IMR-90 (cell line): ENCODE results near the gene MB. TPM values are rescaled to one million over a fixed set of nuclear protein-coding genes. Genes with fewer than 3 reads are reported as not detected.

Experiments
- ATAC-seq: fragments of 200-7000 bp; cut with Tn5 transposase; 2 replicates; pipeline ENCODE4 v1.9.1; 2020; ENCODE audit warnings: low read depth, mild to moderate bottlenecking, moderate library complexity
- BruUV-seq: library from RNA; stranded (reverse); fragments of 400-500 nt; replicated peaks from 2 replicates; lab custom pipeline; 2021; lab: Mats Ljungman, UMichigan
- CTCF ChIA-PET: fragments of 300-600 bp; formaldehyde crosslinking; extraction: SDS; loops from one replicate; lab custom pipeline; 2021; ENCODE audit warnings: antibody characterized with exemption; lab: Yijun Ruan, JAX
- POLR2A ChIA-PET: fragments of 300-600 bp; sonication (Branson Sonifier 250); formaldehyde crosslinking; loops from one replicate; lab custom pipeline; 2022; ENCODE audit warnings: antibody characterized with exemption; ENCODE audit not compliant: unreplicated experiment; lab: Charles Lee
- DNase-seq: peaks from one replicate; pipeline ENCODE4 v3.0.0; 2013
- H2AFZ ChIP-seq: replicated peaks from 2 replicates; pipeline ENCODE3; 2013; ENCODE audit warnings: low read length, mild to moderate bottlenecking; ENCODE audit not compliant: poor library complexity
- H2AK5ac ChIP-seq: 2 replicates; pipeline ENCODE4 v1.6.1; 2013; ENCODE audit warnings: low read depth, low read length, inconsistent platforms
- H2AK9ac ChIP-seq: replicated peaks from 2 replicates; pipeline ENCODE3; 2013; ENCODE audit warnings: mild to moderate bottlenecking, low read depth, low read length, moderate library complexity; ENCODE audit not compliant: poor library complexity
- H2BK120ac ChIP-seq: 2 replicates; pipeline ENCODE4 v1.6.1; 2013; ENCODE audit warnings: low read depth, low read length, inconsistent platforms
- H2BK15ac ChIP-seq: 3 replicates; pipeline ENCODE4 v1.6.1; 2013; ENCODE audit warnings: low read depth, low read length, inconsistent platforms
- H2BK20ac ChIP-seq: 2 replicates; pipeline ENCODE4 v1.6.1; 2013; ENCODE audit warnings: low read depth, mild to moderate bottlenecking, inconsistent platforms, low read length, moderate library complexity
- H2BK5ac ChIP-seq: 2 replicates; pipeline ENCODE4 v1.6.1; 2013; ENCODE audit warnings: mild to moderate bottlenecking, low read depth, low read length, inconsistent platforms; ENCODE audit not compliant: poor library complexity, severe bottlenecking
- H3K14ac ChIP-seq: replicated peaks from 2 replicates; pipeline ENCODE4 v1.6.1; 2013; ENCODE audit warnings: low read depth, low read length, inconsistent platforms
- H3K18ac ChIP-seq: 2 replicates; pipeline ENCODE4 v1.6.1; 2013; ENCODE audit warnings: low read depth, low read length, control low read depth
- H3K23ac ChIP-seq: 2 replicates; pipeline ENCODE4 v1.6.1; 2013; ENCODE audit warnings: low read depth, low read length, inconsistent platforms
- H3K27ac ChIP-seq: 2 replicates; pipeline ENCODE4 v1.5.1; 2013; ENCODE audit warnings: mild to moderate bottlenecking, control low read depth, low read length; ENCODE audit not compliant: insufficient read depth
- H3K27me3 ChIP-seq: 2 replicates; pipeline ENCODE4 v1.6.1; 2013; ENCODE audit warnings: low read length; ENCODE audit not compliant: control insufficient read depth, insufficient read depth
- H3K36me3 ChIP-seq: 2 replicates; pipeline ENCODE4 v1.6.1; 2013; ENCODE audit warnings: low read length, mixed read lengths; ENCODE audit not compliant: control insufficient read depth, insufficient read depth
- H3K4ac ChIP-seq: 2 replicates; pipeline ENCODE4 v1.6.1; 2013; ENCODE audit warnings: low read depth, low read length, inconsistent platforms
- H3K4me1 ChIP-seq: 2 replicates; pipeline ENCODE4 v1.6.1; 2013; ENCODE audit warnings: low read length, mixed read lengths; ENCODE audit not compliant: control insufficient read depth, insufficient read depth
- H3K4me2 ChIP-seq: 2 replicates; pipeline ENCODE4 v1.6.1; 2013; ENCODE audit warnings: low read depth, mild to moderate bottlenecking, control low read depth, low read length, moderate library complexity
- H3K4me3 ChIP-seq: 2 replicates; pipeline ENCODE4 v1.5.1; 2013; ENCODE audit warnings: low read depth, mild to moderate bottlenecking, control low read depth, low read length, moderate library complexity; ENCODE audit not compliant: insufficient read depth
- H3K56ac ChIP-seq: 2 replicates; pipeline ENCODE4 v1.6.1; 2013; ENCODE audit warnings: low read length, inconsistent platforms; ENCODE audit not compliant: insufficient read depth; ENCODE audit errors: extremely low read depth
- H3K79me1 ChIP-seq, 2 experiments: 2 replicates each; pipeline ENCODE4 v1.6.1; 2013; ENCODE audit warnings: low read length in 2 of 2, inconsistent platforms in 1 of 2, low read depth in 1 of 2
- H3K9ac ChIP-seq: 2 replicates; pipeline ENCODE4 v1.6.1; 2013; ENCODE audit warnings: low read depth, low read length, control low read depth
- H3K9me1 ChIP-seq: 2 replicates; pipeline ENCODE4 v1.6.1; 2013; ENCODE audit warnings: low read length, inconsistent platforms; ENCODE audit not compliant: insufficient read depth
- H3K9me3 ChIP-seq: 2 replicates; pipeline ENCODE4 v1.6.1; 2013; ENCODE audit warnings: low read length; ENCODE audit not compliant: control insufficient read depth, insufficient read depth
- H4K20me1 ChIP-seq: 2 replicates; pipeline ENCODE4 v1.6.1; 2013; ENCODE audit warnings: low read length, inconsistent platforms; ENCODE audit not compliant: insufficient read depth
- H4K5ac ChIP-seq: 2 replicates; pipeline ENCODE4 v1.6.1; 2013; ENCODE audit warnings: mild to moderate bottlenecking, low read depth, low read length, control low read depth
- H4K8ac ChIP-seq, 2 experiments: 2 replicates each; pipeline ENCODE4 v1.6.1; 2013; ENCODE audit warnings: low read depth in 2 of 2, low read length in 2 of 2, control low read depth in 1 of 2, inconsistent platforms in 1 of 2
- H4K91ac ChIP-seq: 2 replicates; pipeline ENCODE4 v1.6.1; 2013; ENCODE audit warnings: low read depth, low read length, inconsistent platforms; ENCODE audit not compliant: insufficient read depth
- ELK1 ChIP-seq: fragments of 150-350 bp; IDR thresholded peaks from 2 replicates; pipeline ENCODE4 v1.6.1; 2016; ENCODE audit warnings: low read depth, mild to moderate bottlenecking, low read length, moderate library complexity, borderline replicate concordance
- RAD21 ChIP-seq: IDR thresholded peaks from 2 replicates; pipeline ENCODE4 v1.6.1; 2012; ENCODE audit warnings: low read length, improper control_type of control experiment
- RCOR1 ChIP-seq: IDR thresholded peaks from 2 replicates; pipeline ENCODE4 v1.6.1; 2012; ENCODE audit warnings: mild to moderate bottlenecking, low read length, improper control_type of control experiment; ENCODE audit not compliant: insufficient replicate concordance
- WGBS, 2 experiments: methylation state at CpG; one replicate each; pipeline versions ENCODE4 v1.1.5 to v1.1.7; 2013; ENCODE audit warnings: missing lambda C conversion rate in 2 of 2; ENCODE audit not compliant: insufficient read length in 1 of 2; ENCODE audit errors: extremely low coverage in 2 of 2; 5-methylcytosine and 5-hydroxymethylcytosine counted together
- dilution Hi-C: fragments of 300-500 bp; cut with HindIII; formaldehyde crosslinking; loops from one replicate; pipeline ENCODE4 v1.14.3; 2018; ENCODE audit warnings: low sequenced_read_pairs; ENCODE audit not compliant: unreplicated experiment
- in situ Hi-C: fragments of 300-500 bp; cut with MboI; formaldehyde crosslinking; loops from 3 replicates; pipeline ENCODE4 v1.14.3; 2019; ENCODE audit warnings: low sequenced_read_pairs, inconsistent platforms, mixed read lengths
- intact Hi-C: fragments of 100-400 bp; cut with micrococcal nuclease; formaldehyde crosslinking; loops from 2 replicates; pipeline ENCODE4 v1.10.0; 2022
- polyA plus RNA-seq, 3 experiments: library from polyadenylated mRNA; depleted of rRNA; stranded (reverse); fragments of >200 nt; gene quantifications; 2 replicates each; pipeline ENCODE4 v1.2.3, GENCODE V29; 2012; ENCODE audit warnings: low replicate concordance in 1 of 3
- total RNA-seq: library from RNA; depleted of rRNA; stranded (reverse); fragments of >200 nt; gene quantifications from 2 replicates; pipeline ENCODE4 v1.2.3, GENCODE V29; 2012

MB gene
- total and polyA plus RNA-seq, 2 of the 4 experiments (the other 2 are of a cell fraction), result not detected

- 100% methylated on average over 2 of the region's 5 CpGs; no CpG with 5 or more reads in 1 of the 2 experiments for WGBS, 2 experiments
- no peaks in the 10 kb centered on the region for H3K9me3 ChIP-seq
- intact Hi-C loops, result no loop called here
Measured at GRCh38 chr22:35594686-35595085, 22.4 kb downstream of the MB start.

More at GRCh38 chr22:35594686-35595085, 22.4 kb downstream of the MB start:
- no peak overlapping the region for H4K91ac ChIP-seq
- no peak overlapping the region for H2AK5ac ChIP-seq
- no peak overlapping the region for H3K4me3 ChIP-seq
- no peak overlapping the region for H3K4me2 ChIP-seq
- BruUV-seq, result no TSS peak
- no peak overlapping the region for H4K8ac ChIP-seq
- H2BK5ac ChIP-seq, result no peak overlapping the region
- H3K18ac ChIP-seq, result no peak overlapping the region
- H3K27ac ChIP-seq, result no peak overlapping the region
- DNase-seq, result no peak
- H2AK9ac ChIP-seq, result no peak overlapping the region
- H2BK15ac ChIP-seq, result no peak overlapping the region
- ChIA-PET POLR2A (no interaction called here), CTCF (no interaction called here)
- ATAC-seq, result no peak
- no peak overlapping the region for H3K9ac ChIP-seq
- peaks cover 3% of the 10 kb centered on the region; the same call in 1 of the 2 replicates for H3K9me1 ChIP-seq
- H3K23ac ChIP-seq, result no peak overlapping the region
- peaks cover 16% of the 10 kb centered on the region; the same call in 1 of the 2 replicates for H3K27me3 ChIP-seq
- H4K5ac ChIP-seq, result no peak overlapping the region
- H3K14ac ChIP-seq, result no peak overlapping the region
- H2BK20ac ChIP-seq, result no peak overlapping the region
- H3K4ac ChIP-seq, result no peak overlapping the region
- dilution Hi-C loops (no loop called here), in situ Hi-C loops (no loop called here)
- no peak overlapping the region for H2BK120ac ChIP-seq
- no peak overlapping the region for H2AFZ ChIP-seq
- no peak overlapping the region for H3K56ac ChIP-seq
- H4K20me1 ChIP-seq, result no peaks in the 10 kb centered on the region
- no peak for TF ChIP-seq ELK1
- no peak for TF ChIP-seq RAD21
- no peak for TF ChIP-seq RCOR1
- no peaks in the 10 kb centered on the region for H3K79me1 ChIP-seq
- H3K36me3 ChIP-seq, result no peaks in the 10 kb centered on the region
- peaks cover 8% of the 10 kb centered on the region; the same call in 1 of the 2 replicates for H3K4me1 ChIP-seq
